Measurements from ENCODE around the gene XPO4.

Gene XPO4

DNA sequence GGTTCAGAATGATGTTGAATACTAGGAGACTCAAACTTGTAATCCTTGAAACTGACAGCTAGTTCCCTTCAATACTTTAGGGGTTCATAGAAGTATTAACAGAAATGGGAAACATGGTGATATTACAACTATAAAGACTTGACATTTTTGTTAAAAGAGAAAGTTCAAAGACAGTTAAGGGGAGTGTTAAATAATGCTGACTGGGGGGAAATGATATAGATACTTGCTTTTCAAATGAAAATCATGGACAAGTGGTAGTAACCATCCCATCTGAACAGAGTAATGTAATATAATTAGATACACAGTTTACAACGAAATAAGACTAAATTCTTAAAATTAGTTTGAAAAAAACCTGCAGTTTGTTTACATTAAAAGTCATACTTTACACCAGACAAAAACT lies 122.2 kb downstream of the XPO4 start:
- H3K27ac ChIP-seq = no peak overlapping the region
- no peaks in the 10 kb centered on the region for H4K20me1 ChIP-seq (ENCODE audit: insufficient read depth)
- no peaks in the 10 kb centered on the region for H3K79me2 ChIP-seq (ENCODE audit: insufficient read depth, low read depth)
- no peak overlapping the region for H3K4me2 ChIP-seq
- H3K9ac ChIP-seq = no peak overlapping the region
- no peaks in the 10 kb centered on the region for H3K27me3 ChIP-seq (ENCODE audit: insufficient read depth, low read depth)
- H2AFZ ChIP-seq (ENCODE audit: low read depth) = no peak overlapping the region
- H3K4me1 ChIP-seq (ENCODE audit: low read depth, poor library complexity, severe bottlenecking) = peaks cover 41% of the 10 kb centered on the region
- no peak overlapping the region for H3K4me3 ChIP-seq (IDR thresholded peaks at IDR 0.05; ENCODE audit: insufficient read depth, low read depth, low read length)
- H3K36me3 ChIP-seq (ENCODE audit: insufficient read depth) = no peaks in the 10 kb centered on the region
- TF ChIP-seq, protein P1, sequence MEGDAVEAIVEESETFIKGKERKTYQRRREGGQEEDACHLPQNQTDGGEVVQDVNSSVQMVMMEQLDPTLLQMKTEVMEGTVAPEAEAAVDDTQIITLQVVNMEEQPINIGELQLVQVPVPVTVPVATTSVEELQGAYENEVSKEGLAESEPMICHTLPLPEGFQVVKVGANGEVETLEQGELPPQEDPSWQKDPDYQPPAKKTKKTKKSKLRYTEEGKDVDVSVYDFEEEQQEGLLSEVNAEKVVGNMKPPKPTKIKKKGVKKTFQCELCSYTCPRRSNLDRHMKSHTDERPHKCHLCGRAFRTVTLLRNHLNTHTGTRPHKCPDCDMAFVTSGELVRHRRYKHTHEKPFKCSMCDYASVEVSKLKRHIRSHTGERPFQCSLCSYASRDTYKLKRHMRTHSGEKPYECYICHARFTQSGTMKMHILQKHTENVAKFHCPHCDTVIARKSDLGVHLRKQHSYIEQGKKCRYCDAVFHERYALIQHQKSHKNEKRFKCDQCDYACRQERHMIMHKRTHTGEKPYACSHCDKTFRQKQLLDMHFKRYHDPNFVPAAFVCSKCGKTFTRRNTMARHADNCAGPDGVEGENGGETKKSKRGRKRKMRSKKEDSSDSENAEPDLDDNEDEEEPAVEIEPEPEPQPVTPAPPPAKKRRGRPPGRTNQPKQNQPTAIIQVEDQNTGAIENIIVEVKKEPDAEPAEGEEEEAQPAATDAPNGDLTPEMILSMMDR (conservative IDR thresholded peaks at IDR 0.05; ENCODE audit: low read depth, low read length) = no peak

GRCh38 chr13:20779405-20779804 lies 123.1 kb downstream of the XPO4 start:
- no peaks in the 10 kb centered on the region for H3K36me3 ChIP-seq (ENCODE audit: insufficient read depth)

GRCh38 chr13:20778311-20778710 lies 124.2 kb downstream of the XPO4 start:
- H3K4me3 ChIP-seq (IDR thresholded peaks at IDR 0.05; ENCODE audit: insufficient read depth, low read depth, low read length) = no peak overlapping the region
- no peak overlapping the region for H3K9ac ChIP-seq
- peaks cover 30% of the 10 kb centered on the region for H3K4me1 ChIP-seq (ENCODE audit: low read depth, poor library complexity, severe bottlenecking)
- no peaks in the 10 kb centered on the region for H3K27me3 ChIP-seq (ENCODE audit: insufficient read depth, low read depth)
- no peak overlapping the region for H2AFZ ChIP-seq (ENCODE audit: low read depth)
- no peaks in the 10 kb centered on the region for H3K79me2 ChIP-seq (ENCODE audit: insufficient read depth, low read depth)
- no peak overlapping the region for H3K27ac ChIP-seq
- H3K36me3 ChIP-seq (ENCODE audit: insufficient read depth) = no peaks in the 10 kb centered on the region
- no peaks in the 10 kb centered on the region for H4K20me1 ChIP-seq (ENCODE audit: insufficient read depth)
- TF ChIP-seq, protein P1 (conservative IDR thresholded peaks at IDR 0.05; ENCODE audit: low read depth, low read length) = no peak
- H3K4me2 ChIP-seq = no peak overlapping the region

More at GRCh38 chr13:20779405-20779804, 123.1 kb downstream of the XPO4 start:
- H3K4me1 ChIP-seq (ENCODE audit: low read depth, poor library complexity, severe bottlenecking) = peaks cover 41% of the 10 kb centered on the region
- H3K79me2 ChIP-seq (ENCODE audit: insufficient read depth, low read depth) = no peaks in the 10 kb centered on the region
- no peaks in the 10 kb centered on the region for H4K20me1 ChIP-seq (ENCODE audit: insufficient read depth)
- H3K27ac ChIP-seq = no peak overlapping the region
- no peaks in the 10 kb centered on the region for H3K27me3 ChIP-seq (ENCODE audit: insufficient read depth, low read depth)
- H2AFZ ChIP-seq (ENCODE audit: low read depth) = no peak overlapping the region
- H3K4me2 ChIP-seq = no peak overlapping the region
- TF ChIP-seq, protein P1 (conservative IDR thresholded peaks at IDR 0.05; ENCODE audit: low read depth, low read length) = no peak
- H3K4me3 ChIP-seq (IDR thresholded peaks at IDR 0.05; ENCODE audit: insufficient read depth, low read depth, low read length) = no peak overlapping the region
- no peak overlapping the region for H3K9ac ChIP-seq

GRCh38 chr13:20776751-20777150 lies 125.8 kb downstream of the XPO4 start:
- H3K4me3 ChIP-seq (IDR thresholded peaks at IDR 0.05; ENCODE audit: insufficient read depth, low read depth, low read length) = no peak overlapping the region
- H3K27ac ChIP-seq = no peak overlapping the region
- TF ChIP-seq, protein P1 (conservative IDR thresholded peaks at IDR 0.05; ENCODE audit: low read depth, low read length) = no peak
- H3K36me3 ChIP-seq (ENCODE audit: insufficient read depth) = no peaks in the 10 kb centered on the region
- H2AFZ ChIP-seq (ENCODE audit: low read depth) = no peak overlapping the region
- no peaks in the 10 kb centered on the region for H3K27me3 ChIP-seq (ENCODE audit: insufficient read depth, low read depth)
- no peak overlapping the region for H3K9ac ChIP-seq
- H3K79me2 ChIP-seq (ENCODE audit: insufficient read depth, low read depth) = no peaks in the 10 kb centered on the region; the same call in 1 of the 2 replicates
- H3K4me1 ChIP-seq (ENCODE audit: low read depth, poor library complexity, severe bottlenecking) = peaks cover 19% of the 10 kb centered on the region
- H3K4me2 ChIP-seq = no peak overlapping the region
- H4K20me1 ChIP-seq (ENCODE audit: insufficient read depth) = no peaks in the 10 kb centered on the region
